GM18520 (cell line): ENCODE data around the gene ADAM22.

Experiments
- ATAC-seq: cut with Tn5 transposase; IDR thresholded peaks from one replicate; pipeline ENCODE4 v1.9.1; 2021; ENCODE audit not compliant: unreplicated experiment

ADAM22 gene

GRCh38 chr7:88214456-88214855 is 280.4 kb downstream of the ADAM22 start:
- ATAC-seq, result no peak

GRCh38 chr7:88215295-88215694 is 281.2 kb downstream of the ADAM22 start:
- ATAC-seq, result no peak

- no peak for ATAC-seq
Observed at GRCh38 chr7:88216276-88216675, 282.2 kb downstream of the ADAM22 start.

- ATAC-seq, result peak; percentile 84
Observed at GRCh38 chr7:88217675-88218428, 283.8 kb downstream of the ADAM22 start.

- no peak for ATAC-seq
Observed at GRCh38 chr7:88218429-88218745, 284.3 kb downstream of the ADAM22 start.

DNA sequence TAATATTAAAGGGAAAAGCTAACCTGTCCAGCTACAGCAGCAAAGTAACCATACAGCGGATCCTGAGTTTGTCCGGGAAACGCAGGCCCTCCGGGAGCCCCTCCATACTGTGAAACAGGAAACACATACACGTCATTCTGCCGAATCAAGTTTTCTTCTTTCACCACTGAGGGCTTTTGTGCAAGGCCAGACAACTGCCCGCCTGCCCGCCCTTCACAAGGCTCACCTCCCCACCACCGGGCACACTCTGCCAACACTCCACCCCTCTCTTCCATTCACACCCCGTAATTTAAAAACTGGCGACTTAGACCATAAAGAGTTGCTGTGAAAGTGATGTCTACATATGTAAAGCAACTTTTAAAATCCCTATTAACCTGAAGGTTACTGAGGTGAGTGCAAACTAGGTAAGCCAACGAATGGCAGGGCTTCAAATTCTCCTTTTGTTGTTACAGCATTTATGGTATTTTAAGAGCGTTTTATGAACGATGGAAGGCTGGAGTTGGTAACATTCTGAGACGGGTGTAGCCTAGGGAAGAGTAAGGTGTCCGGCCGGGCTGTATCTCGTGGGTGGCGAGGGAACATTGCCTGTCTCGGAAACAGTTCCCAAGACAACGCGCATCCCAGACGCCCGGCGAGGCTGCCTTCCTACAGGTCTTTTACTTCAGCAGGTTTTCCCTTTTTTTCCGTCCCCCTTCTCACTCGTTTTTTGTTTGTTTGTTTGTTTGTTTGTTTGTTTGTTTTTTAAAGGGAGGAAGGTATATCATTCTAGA is 285.0 kb downstream of the ADAM22 start:
- ATAC-seq, result peak; percentile 23

GRCh38 chr7:88219781-88220747 is 286.0 kb downstream of the ADAM22 start, which contains the start of gene SRI:
SRI (minus strand) TSS chr7:88220038; CDS start chr7:88220026, 12 bp downstream.
- peak; percentile 38 for ATAC-seq

DNA sequence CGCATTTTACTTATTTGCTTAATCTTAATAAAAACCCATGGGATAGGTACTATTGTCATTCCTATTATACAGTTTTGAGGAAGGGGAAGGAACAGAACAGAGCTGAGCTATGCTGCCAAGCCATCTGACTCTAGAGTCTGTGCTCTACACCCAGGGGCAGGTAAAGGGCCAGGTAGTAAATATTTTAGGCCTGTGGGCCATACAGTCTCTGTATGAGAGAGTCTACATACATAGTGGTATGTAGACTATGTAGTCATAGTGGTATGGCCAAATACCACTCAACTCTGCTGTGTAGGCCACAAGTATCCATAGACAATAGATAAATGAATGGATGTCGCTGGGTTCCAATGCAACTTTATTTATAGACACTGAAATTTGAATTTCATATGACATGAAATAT is 289.2 kb downstream of the ADAM22 start:
- ATAC-seq, result no peak

DNA sequence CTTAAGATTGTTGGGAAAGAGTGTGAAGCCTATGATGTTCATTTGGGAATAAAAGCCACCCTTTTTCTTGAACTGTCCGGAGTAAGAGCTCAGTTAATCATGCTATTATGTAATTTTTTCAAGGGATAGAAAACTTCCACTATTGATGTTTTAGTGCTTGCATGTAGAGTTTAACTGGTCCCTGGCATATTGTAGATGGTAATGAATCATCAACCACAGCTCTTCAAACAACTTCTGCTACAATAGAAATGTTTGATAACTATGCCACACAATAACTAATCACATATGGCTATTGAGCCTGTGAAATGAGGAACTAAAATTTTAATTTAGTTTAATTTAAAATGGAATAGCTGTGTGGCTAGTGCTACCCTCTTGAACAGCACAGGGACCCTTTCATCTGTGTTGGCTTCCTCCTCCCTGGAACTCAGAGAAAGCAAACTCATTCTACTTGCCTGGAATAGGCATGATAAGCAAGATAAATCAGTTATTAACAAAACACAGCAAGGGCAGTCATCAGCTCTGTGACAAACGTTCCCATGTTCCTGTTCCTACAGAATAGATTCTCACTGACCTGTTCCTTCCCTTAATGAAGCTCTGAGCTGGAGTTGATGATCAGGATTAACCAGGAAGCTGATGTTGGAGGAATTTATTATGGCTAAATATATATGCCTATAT is 290.7 kb downstream of the ADAM22 start:
- no peak for ATAC-seq

- ATAC-seq, result no peak
Observed at GRCh38 chr7:88226201-88226600, 292.1 kb downstream of the ADAM22 start.

- ATAC-seq, result no peak
Observed at GRCh38 chr7:88226886-88227516, 292.9 kb downstream of the ADAM22 start.

- ATAC-seq, result no peak
Observed at GRCh38 chr7:88229302-88229995, 295.4 kb downstream of the ADAM22 start.

- no peak for ATAC-seq
Observed at GRCh38 chr7:88230646-88231045, 296.6 kb downstream of the ADAM22 start.

DNA sequence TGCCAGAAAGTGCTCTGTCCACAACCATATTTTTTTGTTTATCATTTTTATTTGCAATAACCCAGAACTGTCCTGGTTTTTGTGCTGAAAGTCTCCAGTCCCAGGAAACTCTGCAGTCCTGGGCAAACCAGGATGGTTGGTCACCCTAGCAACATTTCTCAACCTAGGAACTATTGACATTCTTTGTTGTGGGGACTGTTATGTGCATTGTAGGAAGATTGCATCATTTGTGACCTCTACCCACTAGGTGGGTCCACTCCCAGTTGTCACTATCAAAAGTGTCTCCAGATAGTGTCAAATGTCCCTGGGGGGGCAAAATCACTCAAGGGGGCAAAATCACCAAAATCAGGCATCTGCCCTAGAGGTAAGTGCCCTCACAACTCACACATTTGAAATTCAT is 299.8 kb downstream of the ADAM22 start:
- ATAC-seq, result no peak

DNA sequence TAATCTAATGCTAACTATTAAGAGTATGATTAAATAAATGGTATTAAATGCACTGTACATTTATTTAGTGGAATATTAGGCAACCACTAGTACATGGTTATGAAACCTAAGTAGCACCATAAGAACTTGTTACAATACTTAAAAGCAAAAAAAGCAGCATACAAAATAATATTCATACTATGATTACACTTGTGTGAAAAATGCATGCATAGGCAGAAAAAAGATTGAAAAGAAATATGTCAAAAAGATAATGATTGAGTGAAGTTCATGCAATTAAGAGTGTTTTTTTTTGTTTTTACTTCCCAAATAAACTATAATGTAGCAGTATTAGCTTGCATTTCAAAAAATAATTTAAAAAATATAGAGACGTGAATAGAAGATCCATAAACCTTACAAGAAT is 305.8 kb downstream of the ADAM22 start:
- ATAC-seq, result no peak

GRCh38 chr7:88243345-88243909 is 309.4 kb downstream of the ADAM22 start:
- peak; percentile 58 for ATAC-seq

DNA sequence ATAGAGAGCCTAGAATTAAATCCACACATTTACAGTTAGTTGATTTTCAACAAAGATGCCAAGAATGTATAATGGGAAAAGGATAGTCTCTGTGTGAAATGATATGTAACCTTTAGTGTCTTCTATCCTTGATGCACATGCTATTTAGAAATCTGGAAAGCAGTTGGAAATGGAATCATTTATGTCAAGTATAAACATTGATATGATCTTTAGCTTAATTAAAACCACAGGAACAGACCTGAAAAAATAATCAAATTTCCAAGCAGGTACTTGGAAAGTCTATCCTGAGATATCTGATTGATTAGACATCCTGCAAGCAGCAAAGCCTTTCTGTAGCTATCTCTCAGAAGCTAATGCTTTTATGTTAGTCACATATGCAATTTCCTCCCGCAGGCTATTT is 310.2 kb downstream of the ADAM22 start:
- no peak for ATAC-seq
